G401.6 (cell line): ENCODE data around the gene ABHD1.

Experiments used
- FAIRE-seq: peaks from 2 replicates; lab custom pipeline; 2012; peaks lifted over from hg19 to GRCh38; lab: Jason Lieb, UNC

Gene ABHD1

GRCh38 chr2:27136751-27137150, 13.1 kb downstream of the ABHD1 start:
- no peak for FAIRE-seq

- no peak for FAIRE-seq
Observed at GRCh38 chr2:27137322-27137935, 13.8 kb downstream of the ABHD1 start.

GRCh38 chr2:27138111-27138510, 14.5 kb downstream of the ABHD1 start:
- no peak for FAIRE-seq

GRCh38 chr2:27139310-27139709, 15.7 kb downstream of the ABHD1 start, which contains the start of gene PRR30:
PRR30 (minus strand) TSS chr2:27139410; CDS start chr2:27138329, 1,081 bp downstream.
- no peak for FAIRE-seq

DNA sequence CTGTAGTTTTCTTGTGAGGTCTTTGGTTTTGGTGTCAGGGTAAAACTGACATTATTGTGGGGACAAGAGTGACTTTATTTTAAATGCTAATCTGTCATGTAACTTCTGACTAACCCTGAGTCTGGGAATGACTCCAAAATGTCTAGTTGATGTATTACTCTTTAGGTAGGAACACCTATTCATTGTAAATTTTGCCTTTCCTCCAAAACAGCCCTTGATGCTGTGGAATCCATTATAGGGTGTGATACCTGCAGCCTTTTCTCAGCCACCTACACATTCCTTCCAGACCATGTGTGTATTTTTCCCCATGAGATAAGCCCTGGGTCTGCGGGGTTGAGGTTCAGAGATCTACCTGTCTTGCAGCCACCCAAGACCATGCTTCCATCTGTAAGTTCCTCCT, 19.7 kb downstream of the ABHD1 start:
- no peak for FAIRE-seq

DNA sequence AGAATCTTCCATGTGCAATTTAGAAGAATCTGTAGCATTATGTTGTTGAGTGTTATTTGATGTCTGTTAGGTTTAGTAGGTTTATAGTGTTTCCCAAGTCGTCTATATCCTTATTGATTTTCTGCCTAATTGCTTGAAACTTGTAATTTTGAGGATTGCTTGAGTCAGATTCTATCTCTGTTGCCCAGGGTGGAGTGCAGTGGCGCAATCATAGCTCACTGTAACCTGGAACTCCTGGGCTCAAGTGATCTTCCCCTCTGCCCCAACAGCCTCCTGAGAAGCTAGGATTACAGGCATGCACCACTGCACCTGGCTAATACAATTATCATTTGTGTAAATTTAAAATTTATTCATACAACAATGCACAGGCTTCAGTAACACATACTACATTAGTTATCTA, 22.1 kb downstream of the ABHD1 start:
- FAIRE-seq: no peak

GRCh38 chr2:27147935-27148334, 24.3 kb downstream of the ABHD1 start:
- FAIRE-seq: no peak

- FAIRE-seq: no peak
Observed at GRCh38 chr2:27148801-27149439, 25.3 kb downstream of the ABHD1 start, which contains the start of gene TCF23. TCF23 (plus strand) TSS chr2:27149004; CDS start chr2:27149134, 130 bp downstream.

- no peak for FAIRE-seq
Observed at GRCh38 chr2:27149570-27150405, 26.2 kb downstream of the ABHD1 start.

- FAIRE-seq: no peak
Observed at GRCh38 chr2:27150639-27151230, 27.1 kb downstream of the ABHD1 start.

- FAIRE-seq: no peak
Observed at GRCh38 chr2:27152102-27152795, 28.6 kb downstream of the ABHD1 start.

DNA sequence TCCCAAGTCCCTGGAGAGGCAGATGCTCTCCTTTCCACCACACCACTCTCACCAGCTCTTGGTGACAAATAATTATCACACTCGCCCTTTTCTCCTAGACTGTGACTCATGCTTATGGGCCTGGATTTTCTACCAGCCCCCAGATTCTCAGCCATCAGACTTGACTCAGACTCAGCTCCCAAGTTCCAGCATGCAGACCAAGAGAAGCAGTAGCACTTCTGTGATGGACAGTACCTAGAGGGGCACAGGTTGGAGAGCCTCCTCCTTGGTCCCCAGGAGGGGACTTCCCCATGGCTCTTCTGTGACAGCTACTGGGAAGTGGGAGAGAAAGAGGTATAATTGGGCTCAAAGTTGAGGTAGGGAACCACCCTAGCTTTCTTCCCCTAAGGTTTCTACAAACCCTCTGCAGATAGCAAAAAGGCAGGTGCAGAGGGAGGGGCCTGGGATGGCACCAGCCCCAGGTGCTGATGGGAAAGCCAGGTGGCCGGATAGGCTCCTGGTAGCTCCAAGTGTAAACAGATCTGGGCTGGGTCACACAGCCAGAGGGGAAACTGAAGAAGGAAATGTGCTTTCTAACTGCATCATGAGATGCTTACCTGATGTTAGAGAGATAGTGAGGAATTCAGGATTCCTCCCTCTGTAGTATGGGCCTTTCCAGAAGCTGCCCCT, 29.3 kb downstream of the ABHD1 start:
- FAIRE-seq: no peak

- FAIRE-seq: no peak
Observed at GRCh38 chr2:27154488-27154887, 30.9 kb downstream of the ABHD1 start.

GRCh38 chr2:27155069-27155520, 31.5 kb downstream of the ABHD1 start:
- no peak for FAIRE-seq

GRCh38 chr2:27158468-27158867, 34.9 kb downstream of the ABHD1 start:
- FAIRE-seq: no peak

GRCh38 chr2:27159271-27159670, 35.7 kb downstream of the ABHD1 start:
- FAIRE-seq: no peak

DNA sequence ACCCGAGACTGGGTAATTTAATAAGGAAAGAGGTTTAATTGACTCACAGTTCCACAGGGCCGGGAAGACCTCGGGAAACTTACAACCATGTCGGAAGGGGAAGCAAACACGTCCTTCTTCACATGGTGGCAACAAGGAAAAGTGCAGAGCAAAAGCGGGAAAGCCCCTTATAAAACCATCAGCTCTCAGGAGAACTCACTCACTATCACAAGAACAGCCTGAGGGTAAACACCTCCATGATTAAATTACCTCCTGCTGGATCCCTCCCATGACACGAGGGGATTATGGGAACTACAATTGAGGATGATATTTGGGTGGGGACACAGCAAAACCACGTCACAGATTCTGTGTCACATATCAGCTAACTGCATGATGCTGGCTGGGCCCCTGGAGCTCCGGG, 36.6 kb downstream of the ABHD1 start:
- FAIRE-seq: no peak

DNA sequence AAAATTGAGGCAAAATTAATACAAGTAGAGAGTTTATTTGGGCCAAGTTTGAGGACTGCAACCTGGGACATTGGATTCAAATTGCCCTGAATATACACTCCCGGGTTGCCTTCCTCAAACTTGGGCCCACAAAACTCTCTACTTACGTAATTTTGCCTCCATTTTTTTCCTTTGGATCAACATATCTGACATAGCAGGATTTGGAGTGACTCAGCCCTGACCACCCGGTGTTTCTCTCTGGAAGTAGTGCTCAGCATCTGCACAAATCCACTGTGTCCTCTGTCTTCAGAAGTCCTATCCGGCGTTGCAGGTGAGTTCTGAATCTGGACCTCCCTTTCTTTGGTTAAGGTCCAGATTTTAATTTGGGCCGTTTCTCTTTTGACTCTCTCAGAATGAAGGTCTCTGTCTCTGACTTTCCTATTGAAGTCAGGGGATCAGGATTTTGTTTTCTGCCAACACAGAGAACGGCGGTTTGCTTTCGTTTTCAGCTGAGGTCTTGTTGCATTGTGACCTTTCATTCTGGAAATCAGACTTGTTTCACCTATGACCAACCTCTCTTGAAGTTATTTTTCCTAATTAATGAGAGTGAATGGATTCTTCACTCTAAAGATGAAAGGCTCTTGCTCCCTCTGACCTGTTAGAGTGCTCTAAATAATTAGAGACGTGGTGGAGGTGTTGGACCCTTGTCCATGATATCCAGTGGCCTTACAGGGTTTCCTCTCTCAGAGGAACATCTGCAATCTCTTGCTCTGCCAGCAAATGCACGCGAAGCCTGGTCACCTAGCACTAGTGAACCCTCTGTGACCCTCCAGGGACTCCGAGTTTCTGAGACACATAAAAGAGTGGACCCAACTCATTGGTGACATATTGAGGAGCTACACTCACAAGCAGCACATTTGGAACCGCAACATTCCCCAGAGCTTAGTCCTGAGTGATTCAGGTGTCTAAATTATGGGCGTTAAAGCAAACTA, 38.8 kb downstream of the ABHD1 start:
- FAIRE-seq: no peak

DNA sequence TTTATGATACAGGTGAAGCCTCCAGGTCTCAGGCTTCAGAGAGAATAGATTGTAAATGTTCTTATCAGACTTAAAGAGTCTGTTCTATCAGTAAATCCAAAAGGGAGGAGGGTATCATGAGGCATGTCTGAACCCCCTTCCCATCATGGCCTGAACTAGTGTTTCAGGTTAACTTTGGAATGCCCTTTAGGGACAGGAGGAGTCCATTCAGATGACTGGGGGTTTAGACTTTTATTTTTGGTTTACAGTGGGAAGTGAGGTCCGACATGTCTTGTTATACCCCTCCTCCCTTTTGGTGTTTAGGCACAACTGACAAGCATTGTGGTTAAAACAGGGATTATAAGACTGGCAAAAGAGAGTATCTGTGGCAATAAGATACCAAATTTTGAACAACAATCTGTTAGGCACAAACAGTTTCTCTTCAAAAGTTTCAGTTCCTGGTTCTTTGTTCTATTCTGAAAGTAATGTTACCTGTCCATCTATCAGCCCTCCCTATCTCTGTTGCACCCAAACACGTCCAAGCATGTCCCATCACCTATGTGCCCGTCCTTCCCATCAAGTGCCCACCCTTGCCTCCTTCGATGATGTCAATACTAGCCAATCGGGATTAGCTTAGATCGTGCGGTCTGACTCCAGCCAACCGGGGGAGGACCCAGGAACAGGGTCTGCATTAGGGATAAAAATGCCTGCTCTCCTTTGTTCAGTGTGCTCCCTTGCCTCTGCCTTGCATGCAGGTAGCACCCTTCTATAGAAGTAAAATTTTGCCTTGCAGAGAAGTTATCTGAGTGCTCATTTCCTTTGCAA, 41.5 kb downstream of the ABHD1 start:
- no peak for FAIRE-seq
